GM10266 (cell line): Measurements from ENCODE around the gene ATP6V0A4.

Experiments used
- DNase-seq: peaks from one replicate; pipeline ENCODE4 v3.0.0; 2012; ENCODE audit errors: extremely low spot score
- TF ChIP-seq, protein P1 (sequence below): IDR thresholded peaks from 2 replicates; pipeline ENCODE4 v1.5.1; 2012; ENCODE audit warnings: mild to moderate bottlenecking, low read depth; ENCODE audit not compliant: control insufficient read depth, insufficient read depth; ENCODE audit errors: missing control alignments

The ATP6V0A4 gene

GRCh38 chr7:138726288-138726687, 71.7 kb downstream of the ATP6V0A4 start:
- no peak for DNase-seq

DNA sequence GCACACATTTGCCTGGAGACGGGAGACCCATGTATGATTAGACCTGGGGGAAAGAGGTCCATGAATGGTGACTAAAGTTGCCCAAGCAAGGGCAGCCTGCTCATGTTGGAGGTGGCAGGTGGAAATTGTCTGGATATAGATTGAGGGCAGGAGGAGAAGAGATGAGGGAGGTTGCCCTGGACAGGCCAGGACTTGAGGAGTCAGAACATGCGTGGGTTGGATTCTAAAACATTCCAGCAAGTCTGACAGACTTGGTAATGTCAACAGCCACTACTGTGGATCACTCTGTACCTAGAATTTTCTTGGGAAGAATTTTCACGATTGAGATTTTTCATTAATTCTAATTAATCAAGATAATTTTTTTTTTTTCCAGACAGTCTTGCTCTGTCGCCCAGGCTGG, 77.7 kb downstream of the ATP6V0A4 start:
- no peak for DNase-seq
- TF ChIP-seq, protein P1, sequence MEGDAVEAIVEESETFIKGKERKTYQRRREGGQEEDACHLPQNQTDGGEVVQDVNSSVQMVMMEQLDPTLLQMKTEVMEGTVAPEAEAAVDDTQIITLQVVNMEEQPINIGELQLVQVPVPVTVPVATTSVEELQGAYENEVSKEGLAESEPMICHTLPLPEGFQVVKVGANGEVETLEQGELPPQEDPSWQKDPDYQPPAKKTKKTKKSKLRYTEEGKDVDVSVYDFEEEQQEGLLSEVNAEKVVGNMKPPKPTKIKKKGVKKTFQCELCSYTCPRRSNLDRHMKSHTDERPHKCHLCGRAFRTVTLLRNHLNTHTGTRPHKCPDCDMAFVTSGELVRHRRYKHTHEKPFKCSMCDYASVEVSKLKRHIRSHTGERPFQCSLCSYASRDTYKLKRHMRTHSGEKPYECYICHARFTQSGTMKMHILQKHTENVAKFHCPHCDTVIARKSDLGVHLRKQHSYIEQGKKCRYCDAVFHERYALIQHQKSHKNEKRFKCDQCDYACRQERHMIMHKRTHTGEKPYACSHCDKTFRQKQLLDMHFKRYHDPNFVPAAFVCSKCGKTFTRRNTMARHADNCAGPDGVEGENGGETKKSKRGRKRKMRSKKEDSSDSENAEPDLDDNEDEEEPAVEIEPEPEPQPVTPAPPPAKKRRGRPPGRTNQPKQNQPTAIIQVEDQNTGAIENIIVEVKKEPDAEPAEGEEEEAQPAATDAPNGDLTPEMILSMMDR, result no peak

More at GRCh38 chr7:138726288-138726687, 71.7 kb downstream of the ATP6V0A4 start:
- TF ChIP-seq, protein P1, result peak; percentile 5

DNA sequence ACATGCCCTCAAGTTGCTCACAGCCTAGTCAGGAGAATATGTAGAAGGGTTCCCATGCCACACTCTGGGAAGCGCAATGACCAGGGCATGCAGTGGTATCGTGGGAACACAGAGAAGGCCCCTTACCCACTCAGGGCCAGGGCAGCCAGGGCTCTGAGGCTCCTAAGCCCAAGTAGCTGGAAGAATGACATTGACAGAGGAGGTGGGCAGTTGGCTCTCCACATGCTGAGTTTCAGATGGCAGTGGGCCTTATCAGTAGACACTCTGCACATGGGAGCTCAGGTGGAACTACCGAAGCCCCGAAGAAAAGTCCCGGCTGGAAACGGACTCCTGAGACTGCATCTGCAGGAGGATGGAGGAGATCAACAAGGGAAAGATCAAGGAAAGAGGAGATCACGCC, 81.1 kb downstream of the ATP6V0A4 start:
- TF ChIP-seq, protein P1, result no peak
- DNase-seq, result no peak

- no peak for DNase-seq
- TF ChIP-seq, protein P1, result no peak
Measured at GRCh38 chr7:138713191-138713590, 84.8 kb downstream of the ATP6V0A4 start.

GRCh38 chr7:138712652-138713051, 85.3 kb downstream of the ATP6V0A4 start:
- TF ChIP-seq, protein P1, result no peak
- DNase-seq, result no peak

- TF ChIP-seq, protein P1, result no peak
Measured at GRCh38 chr7:138710536-138711385, 87.2 kb downstream of the ATP6V0A4 start.

DNA sequence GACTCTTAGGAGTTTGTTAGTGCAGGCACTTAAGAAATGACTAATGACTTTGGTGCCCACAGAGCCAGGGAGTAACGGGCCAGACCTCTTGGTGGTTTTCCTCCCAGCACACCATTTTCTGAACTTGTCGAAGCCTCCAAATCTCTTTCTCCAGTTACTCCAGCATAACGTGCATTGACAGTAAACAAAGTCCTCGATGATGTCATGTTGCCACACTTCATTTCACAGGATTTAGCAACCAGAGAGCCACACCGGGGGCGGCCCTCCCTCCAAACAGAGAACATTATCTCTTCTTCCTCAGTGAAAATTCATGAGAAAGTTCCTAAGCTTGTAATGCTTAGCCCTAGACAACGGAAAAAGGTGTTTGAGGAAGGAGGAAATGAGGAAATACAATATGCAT, 92.8 kb downstream of the ATP6V0A4 start:
- no peak for DNase-seq
- TF ChIP-seq, protein P1, result no peak

More at GRCh38 chr7:138710536-138711385, 87.2 kb downstream of the ATP6V0A4 start:
- no peak for DNase-seq
